ENCODE measurements around the gene PMM1. TPM values are rescaled to one million over a fixed set of nuclear protein-coding genes. Genes with fewer than 3 reads are reported as not detected.
"Not testable (repeated sequence)": the region's sequence is repeated elsewhere in the genome, so short reads cannot be mapped to it uniquely, and the experiment has no call there.

The PMM1 gene
- total and polyA plus RNA-seq, 4 experiments from 2014 or later = 31.7 to 45.7 (median 32.5) TPM

GRCh38 chr22:41558241-41558630 lies 31.4 kb downstream of the PMM1 start:
- intact Hi-C loops (cut with micrococcal nuclease); H3K36me3 Mint-ChIP-seq; H3K4me1 ChIP-seq (ENCODE audit: insufficient read depth, low read length); H3K9me3 ChIP-seq (ENCODE audit: control insufficient read depth in 1 of 2, low read length in 2 of 2); H3K9me3 Mint-ChIP-seq; H3K4me3 Mint-ChIP-seq; H3K4me1 Mint-ChIP-seq; H3K4me3 ChIP-seq (ENCODE audit: low read length in 2 of 2); H3K36me3 ChIP-seq (ENCODE audit: insufficient read depth, low read length); POLR2A ChIA-PET (ENCODE audit: partially characterized antibody); DNase-seq; H3K27ac ChIP-seq (ENCODE audit: low read depth, low read length); H3K27ac Mint-ChIP-seq; H3K27me3 ChIP-seq (ENCODE audit: insufficient read depth, low read length): not testable (repeated sequence)
- H3K27me3 Mint-ChIP-seq = peaks cover 13 to 20% of the 10 kb centered on the region in 2 donors
- CTCF ChIA-PET (ENCODE audit: partially characterized antibody) = interaction anchor here (0.9 to 1.4 kb wide), 2 partner anchors 31 to 41 kb away, joined by 3 read pairs; no protein-coding TSS in a partner anchor

DNA sequence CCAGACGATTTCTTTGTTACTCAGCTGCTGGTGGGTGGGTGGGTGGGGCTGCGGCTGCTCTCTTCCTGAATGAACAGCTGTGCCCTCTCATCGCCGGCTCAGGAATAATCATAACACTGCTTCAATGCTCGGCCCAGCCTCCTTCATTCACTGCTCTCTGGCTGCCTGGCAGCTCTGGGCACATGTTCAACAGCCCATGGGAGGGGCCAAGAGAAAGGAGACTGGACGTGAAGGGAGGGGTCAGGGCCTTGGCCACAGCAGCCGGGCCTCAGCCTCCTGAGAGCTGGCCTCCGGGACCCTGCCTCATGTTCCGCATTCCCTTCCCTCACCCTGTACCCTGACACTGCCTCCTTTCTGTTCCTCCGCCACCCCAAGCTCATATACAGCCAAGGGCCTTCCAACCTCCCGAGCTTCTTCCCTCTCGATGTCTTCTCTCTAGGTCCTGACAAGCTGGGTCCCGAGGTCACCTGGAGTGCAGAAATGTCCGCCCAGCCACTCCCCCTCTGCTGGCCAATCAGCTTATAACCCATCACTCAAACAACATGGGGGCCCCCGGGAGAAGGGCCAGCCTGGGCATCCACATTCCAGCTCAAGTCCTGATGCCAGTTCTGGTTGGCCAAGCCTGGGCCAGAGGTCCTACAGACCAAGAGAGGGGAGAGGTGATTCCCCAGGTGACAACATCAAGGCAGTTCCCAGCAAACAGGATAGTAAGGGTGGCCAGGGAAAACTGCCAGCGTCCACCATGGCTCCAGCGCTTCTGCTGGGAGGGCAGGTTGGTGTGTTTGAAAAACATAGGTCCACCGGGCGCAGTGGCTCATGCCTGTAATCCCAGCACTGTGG lies 32.0 kb downstream of the PMM1 start:
- H3K4me3 Mint-ChIP-seq = no peak overlapping the region
- Histone ChIP-seq H3K4me1 (ENCODE audit: insufficient read depth, low read length) (no peaks in the 10 kb centered on the region), H3K9me3 (ENCODE audit: control insufficient read depth in 1 of 2, low read length in 2 of 2) (no peaks in the 10 kb centered on the region), H3K27me3 (ENCODE audit: insufficient read depth, low read length) (no peaks in the 10 kb centered on the region), H3K36me3 (ENCODE audit: insufficient read depth, low read length) (no peaks in the 10 kb centered on the region), H3K4me3 (ENCODE audit: low read length in 2 of 2) (no peak overlapping the region), H3K27ac (ENCODE audit: low read depth, low read length) (no peak overlapping the region)
- DNase-seq = no peak
- no peaks in the 10 kb centered on the region for H3K36me3 Mint-ChIP-seq
- H3K27ac Mint-ChIP-seq = no peak overlapping the region
- ChIA-PET CTCF (ENCODE audit: partially characterized antibody) (interaction anchor here (0.9 kb wide), 1 partner anchor 30 kb away, joined by 3 read pairs; no protein-coding TSS in a partner anchor), POLR2A (ENCODE audit: partially characterized antibody) (no interaction called here)
- peaks cover 13 to 24% of the 10 kb centered on the region in 2 donors for H3K27me3 Mint-ChIP-seq
- no peaks in the 10 kb centered on the region for H3K9me3 Mint-ChIP-seq
- H3K4me1 Mint-ChIP-seq = no peaks in the 10 kb centered on the region
- intact Hi-C loops (cut with micrococcal nuclease) = no loop called here

DNA sequence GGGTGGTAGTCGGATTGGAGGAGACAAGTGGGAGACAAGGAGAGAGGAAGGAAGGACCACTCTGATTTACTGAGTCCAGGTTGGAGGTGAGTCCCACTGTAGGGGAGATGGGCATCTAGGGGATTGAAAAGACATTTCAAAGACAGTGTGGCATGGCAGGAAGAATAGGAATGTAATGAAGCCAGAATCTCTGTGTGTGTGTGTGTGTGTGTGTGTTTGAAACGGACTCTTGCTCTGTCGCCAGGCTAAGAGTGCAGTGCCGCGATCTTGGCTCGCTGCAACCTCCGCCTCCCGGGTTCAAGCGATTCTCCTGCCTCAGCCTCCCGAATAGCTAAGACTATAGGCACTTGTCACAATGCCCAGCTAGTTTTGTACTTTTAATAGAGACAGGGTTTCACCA lies 33.1 kb downstream of the PMM1 start:
- H3K27ac Mint-ChIP-seq = no peak overlapping the region

GRCh38 chr22:41555325-41555982 lies 34.2 kb downstream of the PMM1 start:
- intact Hi-C loops (cut with micrococcal nuclease) = no loop called here
- CTCF ChIA-PET (ENCODE audit: partially characterized antibody) = interaction anchor here (0.7 kb wide), 1 partner anchor 65 kb away, joined by 3 read pairs; the partner anchor contains the start of genes DESI1 and XRCC6
- no peaks in the 10 kb centered on the region for H3K9me3 Mint-ChIP-seq
- no peaks in the 10 kb centered on the region for H3K4me1 Mint-ChIP-seq
- H3K27ac Mint-ChIP-seq = peak overlapping the region in 1 of 7 donors; percentile 62
- Histone ChIP-seq H3K9me3 (ENCODE audit: control insufficient read depth in 1 of 2, low read length in 2 of 2) (no peaks in the 10 kb centered on the region), H3K4me3 (ENCODE audit: low read length in 2 of 2) (no peak overlapping the region), H3K4me1 (ENCODE audit: insufficient read depth, low read length) (no peaks in the 10 kb centered on the region), H3K27me3 (ENCODE audit: insufficient read depth, low read length) (no peaks in the 10 kb centered on the region), H3K27ac (ENCODE audit: low read depth, low read length) (no peak overlapping the region), H3K36me3 (ENCODE audit: insufficient read depth, low read length) (no peaks in the 10 kb centered on the region)
- POLR2A ChIA-PET (ENCODE audit: partially characterized antibody) = no interaction called here
- no peaks in the 10 kb centered on the region for H3K36me3 Mint-ChIP-seq
- peaks cover 9 to 15% of the 10 kb centered on the region in 2 donors for H3K27me3 Mint-ChIP-seq
- DNase-seq = no peak
- no peak overlapping the region for H3K4me3 Mint-ChIP-seq

More for the DNA sequence above, 33.1 kb downstream of the PMM1 start:
- Histone ChIP-seq H3K4me1 (ENCODE audit: insufficient read depth, low read length) (no peaks in the 10 kb centered on the region), H3K27ac (ENCODE audit: low read depth, low read length) (no peak overlapping the region), H3K27me3 (ENCODE audit: insufficient read depth, low read length) (no peaks in the 10 kb centered on the region), H3K4me3 (ENCODE audit: low read length in 2 of 2) (no peak overlapping the region), H3K36me3 (ENCODE audit: insufficient read depth, low read length) (no peaks in the 10 kb centered on the region), H3K9me3 (ENCODE audit: control insufficient read depth in 1 of 2, low read length in 2 of 2) (no peaks in the 10 kb centered on the region)
- CTCF ChIA-PET (ENCODE audit: partially characterized antibody) = no interaction called here
- intact Hi-C loops (cut with micrococcal nuclease) = no loop called here
- Mint-ChIP-seq H3K27me3 (peaks cover 13 to 21% of the 10 kb centered on the region in 2 donors), H3K36me3 (no peaks in the 10 kb centered on the region), H3K4me3 (no peak overlapping the region), H3K9me3 (no peaks in the 10 kb centered on the region), H3K4me1 (no peaks in the 10 kb centered on the region)
- DNase-seq = no peak
- POLR2A ChIA-PET (ENCODE audit: partially characterized antibody) = no interaction called here

DNA sequence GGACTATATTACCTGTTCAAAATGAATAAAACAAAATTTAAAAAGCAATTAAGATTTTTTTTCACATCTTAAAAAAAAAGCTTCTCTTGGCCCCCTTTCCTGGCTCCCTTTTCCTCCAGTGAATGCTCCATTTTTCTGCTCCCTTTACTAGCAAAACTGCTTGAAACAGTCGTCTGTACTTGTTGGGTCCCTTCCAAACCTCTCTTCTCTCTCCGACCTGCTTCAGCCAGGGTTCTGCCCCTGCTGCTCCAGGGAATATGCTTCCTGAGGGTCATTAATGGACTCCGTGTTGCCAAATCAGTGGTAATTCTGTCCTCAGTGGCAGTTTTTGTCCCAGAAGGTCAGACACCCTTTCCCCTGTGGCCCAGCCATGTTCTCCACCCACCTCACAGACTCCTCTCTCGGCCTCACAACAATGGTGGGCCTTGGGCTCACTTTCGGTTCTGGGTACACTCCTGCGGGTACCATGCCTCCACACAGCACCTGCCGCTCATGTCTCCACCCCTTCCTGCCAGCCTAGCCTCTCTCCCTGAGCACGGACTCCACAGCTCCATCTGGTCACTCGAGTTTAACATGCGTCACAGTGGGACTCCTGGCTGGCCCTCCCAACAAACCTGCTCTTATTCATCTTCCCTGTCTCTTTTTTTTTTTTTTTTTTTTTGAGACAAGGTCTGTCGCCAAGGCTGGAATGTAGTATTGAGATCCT lies 37.6 kb downstream of the PMM1 start:
- Mint-ChIP-seq H3K27me3 (peaks cover 5 to 11% of the 10 kb centered on the region in 2 donors), H3K4me3 (no peak overlapping the region), H3K36me3 (no peaks in the 10 kb centered on the region), H3K4me1 (no peaks in the 10 kb centered on the region), H3K27ac (peak overlapping the region in 1 of 7 donors; percentile 57), H3K9me3 (no peaks in the 10 kb centered on the region)
- ChIA-PET POLR2A (ENCODE audit: partially characterized antibody) (interaction anchor here (0.7 kb wide), 1 partner anchor 155 kb away, joined by 4 read pairs; no protein-coding TSS in a partner anchor), CTCF (ENCODE audit: partially characterized antibody) (no interaction called here)
- H3K4me1 ChIP-seq (ENCODE audit: insufficient read depth, low read length) = no peaks in the 10 kb centered on the region
- intact Hi-C loops (cut with micrococcal nuclease) = no loop called here
- DNase-seq = no peak
- no peaks in the 10 kb centered on the region for H3K9me3 ChIP-seq (ENCODE audit: control insufficient read depth in 1 of 2, low read length in 2 of 2)
- no peak overlapping the region for H3K4me3 ChIP-seq (ENCODE audit: low read length in 2 of 2)
- H3K27ac ChIP-seq (ENCODE audit: low read depth, low read length) = no peak overlapping the region
- no peaks in the 10 kb centered on the region for H3K27me3 ChIP-seq (ENCODE audit: insufficient read depth, low read length)
- H3K36me3 ChIP-seq (ENCODE audit: insufficient read depth, low read length) = no peaks in the 10 kb centered on the region

DNA sequence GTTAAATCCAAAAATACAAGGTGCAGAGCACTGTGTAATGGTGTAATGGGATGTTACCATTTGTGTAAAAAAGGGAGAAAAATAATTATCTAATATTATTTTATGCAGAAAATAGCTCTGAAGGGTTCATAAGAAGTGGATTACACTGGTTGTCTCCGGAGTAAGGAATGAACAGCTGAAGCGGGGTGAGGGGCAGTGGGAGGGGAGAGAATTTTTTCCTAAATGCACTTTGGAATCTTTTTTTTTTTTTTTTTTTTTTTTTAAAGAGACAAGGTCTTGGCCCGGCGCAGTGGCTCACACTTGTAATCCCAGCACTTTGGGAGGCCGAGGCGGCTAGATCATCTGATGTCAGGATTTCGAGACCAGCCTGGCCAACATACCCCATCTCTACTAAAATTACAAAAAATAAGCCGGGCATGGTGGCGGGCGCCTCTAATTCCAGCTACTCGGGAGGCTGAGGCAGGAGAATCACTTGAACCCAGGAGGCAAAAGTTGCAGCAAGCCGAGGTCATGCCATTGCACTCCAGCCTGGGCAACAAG lies 38.6 kb downstream of the PMM1 start:
- Mint-ChIP-seq H3K27me3 (peaks cover 0 to 4% of the 10 kb centered on the region in 2 donors), H3K27ac (no peak overlapping the region), H3K4me1 (peaks cover 0 to under 1% (median 0%) of the 10 kb centered on the region in 4 donors), H3K4me3 (no peak overlapping the region), H3K9me3 (no peaks in the 10 kb centered on the region), H3K36me3 (no peaks in the 10 kb centered on the region)
- intact Hi-C loops (cut with micrococcal nuclease) = no loop called here
- no peak overlapping the region for H3K4me3 ChIP-seq (ENCODE audit: low read length in 2 of 2)
- H3K36me3 ChIP-seq (ENCODE audit: insufficient read depth, low read length) = no peaks in the 10 kb centered on the region
- no peaks in the 10 kb centered on the region for H3K27me3 ChIP-seq (ENCODE audit: insufficient read depth, low read length)
- DNase-seq = no peak
- CTCF ChIA-PET (ENCODE audit: partially characterized antibody) = no interaction called here
- no peaks in the 10 kb centered on the region for H3K9me3 ChIP-seq (ENCODE audit: control insufficient read depth in 1 of 2, low read length in 2 of 2)
- no peak overlapping the region for H3K27ac ChIP-seq (ENCODE audit: low read depth, low read length)
- H3K4me1 ChIP-seq (ENCODE audit: insufficient read depth, low read length) = no peaks in the 10 kb centered on the region
- POLR2A ChIA-PET (ENCODE audit: partially characterized antibody) = no interaction called here

- H3K36me3 Mint-ChIP-seq = peaks cover 0 to 3% of the 10 kb centered on the region in 2 donors
- H3K4me1 Mint-ChIP-seq = peaks cover 10 to 19% (median 13%) of the 10 kb centered on the region in 4 donors
- no peak for DNase-seq
- Histone ChIP-seq H3K4me1 (ENCODE audit: insufficient read depth, low read length) (peaks cover 10% of the 10 kb centered on the region), H3K9me3 (ENCODE audit: control insufficient read depth in 1 of 2, low read length in 2 of 2) (no peaks in the 10 kb centered on the region), H3K27me3 (ENCODE audit: insufficient read depth, low read length) (no peaks in the 10 kb centered on the region), H3K27ac (ENCODE audit: low read depth, low read length) (no peak overlapping the region), H3K36me3 (ENCODE audit: insufficient read depth, low read length) (no peaks in the 10 kb centered on the region), H3K4me3 (ENCODE audit: low read length in 2 of 2) (no peak overlapping the region)
- no peaks in the 10 kb centered on the region for H3K9me3 Mint-ChIP-seq
- intact Hi-C loops (cut with micrococcal nuclease) = no loop called here
- peak overlapping the region in 1 of 7 donors; percentile 80 for H3K27ac Mint-ChIP-seq
- H3K27me3 Mint-ChIP-seq = peaks cover 0 to 4% of the 10 kb centered on the region in 2 donors
- POLR2A ChIA-PET (ENCODE audit: partially characterized antibody) = no interaction called here
- CTCF ChIA-PET (ENCODE audit: partially characterized antibody) = interaction anchor here (0.9 kb wide), 1 partner anchor 49 kb away, joined by 3 read pairs; no protein-coding TSS in a partner anchor
- no peak overlapping the region for H3K4me3 Mint-ChIP-seq
These were observed 40.8 kb downstream of the PMM1 start for GRCh38 chr22:41548830-41549211.
